ENCODE measurements around the gene ANKRA2. TPM values are rescaled to one million over a fixed set of nuclear protein-coding genes. Genes with fewer than 3 reads are reported as not detected.

The ANKRA2 gene
- total RNA-seq, 1 donor from 2014 or later: 26.7 TPM

DNA sequence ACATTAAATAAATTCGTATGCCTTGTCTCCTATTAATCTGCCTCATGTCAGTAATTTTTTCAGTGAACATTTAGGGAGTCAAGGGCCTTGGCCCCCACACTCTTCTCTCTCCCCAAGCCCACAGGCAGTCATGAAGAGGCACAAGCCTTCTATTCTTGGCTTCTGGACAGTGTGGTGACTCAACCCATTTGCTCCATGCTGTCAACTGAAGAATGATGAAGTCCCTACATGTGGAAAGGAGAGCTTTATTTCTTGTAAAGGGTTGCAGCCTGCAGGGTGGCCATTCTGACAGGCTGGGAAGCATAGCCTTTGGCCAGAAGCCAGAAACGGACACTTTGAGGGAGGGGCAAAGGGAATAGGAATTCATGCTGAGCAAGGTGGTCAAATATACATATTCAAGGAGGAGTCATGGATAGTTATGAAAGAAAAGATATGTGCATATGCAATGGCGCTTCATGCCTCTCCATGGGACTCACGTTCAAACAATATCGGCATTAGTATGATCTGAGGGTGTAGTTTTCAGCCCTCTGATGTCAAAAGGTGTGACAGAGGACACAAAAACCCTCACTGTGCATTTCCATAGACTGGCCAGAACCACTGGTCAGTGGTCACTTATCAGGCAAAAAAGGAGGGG lies 31.3 kb downstream of the ANKRA2 start:
- intact Hi-C loops (cut with DNase I): no loop called here
- ATAC-seq (no peak), DNase-seq (no peak)
- TF ChIP-seq, protein P1, sequence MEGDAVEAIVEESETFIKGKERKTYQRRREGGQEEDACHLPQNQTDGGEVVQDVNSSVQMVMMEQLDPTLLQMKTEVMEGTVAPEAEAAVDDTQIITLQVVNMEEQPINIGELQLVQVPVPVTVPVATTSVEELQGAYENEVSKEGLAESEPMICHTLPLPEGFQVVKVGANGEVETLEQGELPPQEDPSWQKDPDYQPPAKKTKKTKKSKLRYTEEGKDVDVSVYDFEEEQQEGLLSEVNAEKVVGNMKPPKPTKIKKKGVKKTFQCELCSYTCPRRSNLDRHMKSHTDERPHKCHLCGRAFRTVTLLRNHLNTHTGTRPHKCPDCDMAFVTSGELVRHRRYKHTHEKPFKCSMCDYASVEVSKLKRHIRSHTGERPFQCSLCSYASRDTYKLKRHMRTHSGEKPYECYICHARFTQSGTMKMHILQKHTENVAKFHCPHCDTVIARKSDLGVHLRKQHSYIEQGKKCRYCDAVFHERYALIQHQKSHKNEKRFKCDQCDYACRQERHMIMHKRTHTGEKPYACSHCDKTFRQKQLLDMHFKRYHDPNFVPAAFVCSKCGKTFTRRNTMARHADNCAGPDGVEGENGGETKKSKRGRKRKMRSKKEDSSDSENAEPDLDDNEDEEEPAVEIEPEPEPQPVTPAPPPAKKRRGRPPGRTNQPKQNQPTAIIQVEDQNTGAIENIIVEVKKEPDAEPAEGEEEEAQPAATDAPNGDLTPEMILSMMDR (IDR thresholded peaks at IDR 0.05): no peak
- Histone ChIP-seq H3K36me3 (no peaks in the 10 kb centered on the region), H3K27me3 (ENCODE audit: low read depth) (no peaks in the 10 kb centered on the region), H3K4me1 (no peaks in the 10 kb centered on the region), H3K4me3 (no peak overlapping the region), H3K27ac (no peak overlapping the region), H3K9me3 (no peaks in the 10 kb centered on the region)

DNA sequence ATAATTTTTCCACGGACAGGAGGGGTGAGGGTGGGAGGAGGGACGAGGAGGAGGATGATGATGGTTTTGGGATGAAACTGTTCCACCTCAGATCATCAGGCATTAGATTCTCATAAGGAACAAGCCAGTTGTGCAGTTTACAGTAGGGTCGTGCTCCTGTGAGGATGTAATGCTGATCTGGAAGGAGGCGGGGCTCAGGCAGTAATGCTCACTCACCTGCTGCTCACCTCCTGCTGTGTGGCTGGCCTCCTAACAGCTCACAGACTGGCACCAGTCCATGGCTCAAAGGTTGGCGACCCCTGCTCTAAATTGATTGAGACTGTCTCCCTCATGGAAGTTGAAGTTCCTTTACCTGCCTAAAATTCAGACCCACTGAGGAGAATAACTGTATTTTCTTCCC lies 33.2 kb downstream of the ANKRA2 start:
- DNase-seq (no peak), ATAC-seq (no peak)
- H3K27ac ChIP-seq: no peak overlapping the region
- H3K27me3 ChIP-seq (ENCODE audit: low read depth): no peaks in the 10 kb centered on the region
- H3K4me3 ChIP-seq: no peak overlapping the region
- no peaks in the 10 kb centered on the region for H3K36me3 ChIP-seq
- TF ChIP-seq, protein P1 (IDR thresholded peaks at IDR 0.05): no peak
- no peaks in the 10 kb centered on the region for H3K9me3 ChIP-seq
- no peaks in the 10 kb centered on the region for H3K4me1 ChIP-seq
- intact Hi-C loops (cut with DNase I): no loop called here

DNA sequence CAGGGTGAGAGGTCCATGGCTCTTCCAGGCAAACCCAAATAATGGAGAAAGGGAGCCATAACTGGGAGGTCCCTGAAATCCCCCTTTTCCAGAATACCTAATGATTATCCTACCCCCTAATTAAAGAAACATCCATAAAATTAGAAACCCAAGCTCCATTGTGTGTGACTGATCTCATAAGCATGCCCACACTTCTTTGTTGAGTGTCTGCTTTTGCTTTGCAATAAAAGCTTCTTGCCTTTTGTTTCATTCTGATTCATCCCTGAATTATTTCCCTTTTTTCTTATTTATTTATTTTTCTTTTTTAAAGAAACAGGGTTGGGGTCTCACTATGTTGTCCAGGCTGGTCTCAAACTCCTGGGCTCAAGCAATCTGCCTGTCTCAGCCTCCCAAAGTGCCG lies 34.1 kb downstream of the ANKRA2 start:
- no peak overlapping the region for H3K4me3 ChIP-seq
- no peaks in the 10 kb centered on the region for H3K9me3 ChIP-seq
- H3K27ac ChIP-seq: no peak overlapping the region
- no peak for DNase-seq
- intact Hi-C loops (cut with DNase I): no loop called here
- TF ChIP-seq, protein P1 (IDR thresholded peaks at IDR 0.05): no peak
- no peaks in the 10 kb centered on the region for H3K27me3 ChIP-seq (ENCODE audit: low read depth)
- peaks cover 4% of the 10 kb centered on the region for H3K4me1 ChIP-seq
- no peaks in the 10 kb centered on the region for H3K36me3 ChIP-seq
- no peak for ATAC-seq

DNA sequence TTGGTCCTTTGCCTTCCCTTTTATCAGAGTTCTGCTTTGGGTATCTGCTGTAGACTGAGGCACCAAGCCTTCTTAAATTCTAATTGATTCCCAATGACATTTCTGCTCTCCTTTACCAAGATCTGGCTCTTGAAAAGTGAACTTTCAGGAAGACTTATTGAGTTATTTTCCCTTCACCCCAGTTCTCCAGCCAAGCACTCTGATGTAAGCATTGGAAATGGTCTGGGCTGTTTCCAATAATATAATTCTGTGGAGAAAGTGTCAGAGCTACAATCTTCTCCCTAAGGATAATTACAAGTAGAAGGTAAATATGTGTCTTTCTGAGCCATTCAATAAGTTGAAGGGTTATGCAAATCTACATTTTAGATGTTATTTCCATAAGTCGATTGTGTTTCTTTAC lies 36.4 kb downstream of the ANKRA2 start:
- H3K4me1 ChIP-seq: peaks cover 5% of the 10 kb centered on the region
- H3K9me3 ChIP-seq: no peaks in the 10 kb centered on the region
- H3K36me3 ChIP-seq: no peaks in the 10 kb centered on the region
- TF ChIP-seq, protein P1 (IDR thresholded peaks at IDR 0.05): no peak
- ATAC-seq (no peak), DNase-seq (no peak)
- intact Hi-C loops (cut with DNase I): no loop called here
- no peaks in the 10 kb centered on the region for H3K27me3 ChIP-seq (ENCODE audit: low read depth)
- no peak overlapping the region for H3K27ac ChIP-seq
- H3K4me3 ChIP-seq: no peak overlapping the region

DNA sequence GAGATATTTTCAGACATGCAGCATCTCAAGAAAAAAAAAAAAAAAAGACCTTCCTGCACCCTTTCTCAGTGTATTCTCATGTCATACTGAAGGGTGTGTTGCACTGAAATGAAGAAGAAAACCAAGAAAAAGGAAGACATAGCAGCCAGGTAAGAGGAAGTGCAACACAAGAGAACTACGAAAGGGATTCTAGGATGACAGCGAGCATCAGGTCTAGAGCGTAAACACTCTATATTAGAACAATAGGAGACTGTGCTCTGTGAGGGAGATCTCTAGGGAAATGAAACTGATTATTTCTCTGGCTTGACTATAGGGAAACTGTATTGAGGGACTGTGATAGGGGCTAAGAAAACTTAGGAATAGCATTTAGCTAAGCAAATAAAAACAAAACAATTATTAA lies 37.2 kb downstream of the ANKRA2 start:
- no peaks in the 10 kb centered on the region for H3K9me3 ChIP-seq
- intact Hi-C loops (cut with DNase I): no loop called here
- H3K4me3 ChIP-seq: no peak overlapping the region
- TF ChIP-seq, protein P1 (IDR thresholded peaks at IDR 0.05): no peak
- H3K36me3 ChIP-seq: no peaks in the 10 kb centered on the region
- ATAC-seq: no peak
- H3K4me1 ChIP-seq: peaks cover 5% of the 10 kb centered on the region
- H3K27me3 ChIP-seq (ENCODE audit: low read depth): no peaks in the 10 kb centered on the region
- no peak overlapping the region for H3K27ac ChIP-seq
- DNase-seq: no peak

All from lower lobe of right lung (tissue), 2 donors.